ENCODE results near the gene COPS7B. TPM values are rescaled to one million over a fixed set of nuclear protein-coding genes. Genes with fewer than 3 reads are reported as not detected.

COPS7B gene
- total and polyA plus RNA-seq, 12 donors, result 20.8 to 48.6 (median 36.1) TPM

DNA sequence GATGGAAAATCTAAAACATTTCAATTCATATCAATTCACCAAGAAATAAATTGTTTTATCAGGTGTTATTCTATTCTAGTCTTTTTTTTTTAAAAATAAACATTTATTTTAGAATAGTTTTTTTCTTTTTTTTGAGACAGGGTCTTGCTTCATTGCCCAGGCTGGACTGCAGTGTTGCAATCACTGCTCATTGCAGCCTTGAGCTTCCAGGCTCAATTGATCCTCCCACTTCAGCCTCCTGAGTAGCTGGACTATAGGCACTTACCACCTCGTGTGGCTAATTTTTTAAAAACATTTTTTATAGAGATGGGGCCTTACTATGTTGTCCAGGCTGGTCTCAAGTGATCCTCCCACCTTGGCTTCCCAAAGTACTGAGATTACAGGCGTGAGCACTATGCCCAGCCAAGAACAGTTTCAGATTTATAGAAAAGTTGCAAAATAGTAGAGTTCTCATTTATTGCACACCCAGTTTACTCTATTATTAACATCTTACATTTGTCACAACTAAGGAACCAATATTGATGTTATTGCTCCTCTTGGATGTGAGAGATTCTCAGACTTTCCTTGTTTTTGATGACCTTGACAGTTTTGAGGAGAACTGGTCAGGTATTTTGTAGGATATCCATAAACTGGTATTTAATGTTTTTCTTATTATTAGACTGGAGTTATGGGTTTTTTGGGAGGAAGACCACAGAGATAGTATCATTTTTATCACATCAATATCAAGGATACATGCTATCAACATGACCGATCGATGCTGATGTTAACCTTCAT, 35.0 kb upstream of the COPS7B start:
- 84 to 93% (median 91%) methylated on average over 4 of the region's 4 CpGs for WGBS, 4 donors
- no peaks in the 10 kb centered on the region for H3K4me1 ChIP-seq (replicated peaks in 1 of 2)
- H3K36me3 ChIP-seq (replicated peaks in 1 of 2), result no peaks in the 10 kb centered on the region
- intact Hi-C loops (cut with DNase I), result no loop called here
- no peak for TF ChIP-seq POLR2A (IDR thresholded peaks at IDR 0.05)
- no peak for TF ChIP-seq CTCF (IDR thresholded peaks at IDR 0.05)
- no peak overlapping the region for H3K4me3 ChIP-seq
- H3K27ac ChIP-seq, result no peak overlapping the region
- no peaks in the 10 kb centered on the region for H3K9me3 ChIP-seq (replicated peaks in 1 of 3)
- DNase-seq, result no peak
- H3K27me3 ChIP-seq, result no peaks in the 10 kb centered on the region

- H3K4me1 ChIP-seq (replicated peaks in 1 of 2), result no peaks in the 10 kb centered on the region
Measured at GRCh38 chr2:231752061-231752460, 34.2 kb upstream of the COPS7B start.

GRCh38 chr2:231761735-231762134, 24.5 kb upstream of the COPS7B start:
- Histone ChIP-seq H3K27ac (no peak overlapping the region), H3K27me3 (no peaks in the 10 kb centered on the region), H3K4me1 (replicated peaks in 1 of 2) (peaks cover 0 to 5% of the 10 kb centered on the region in 2 donors), H3K9me3 (replicated peaks in 1 of 3) (no peaks in the 10 kb centered on the region), H3K36me3 (replicated peaks in 1 of 2) (no peaks in the 10 kb centered on the region), H3K4me3 (no peak overlapping the region)
- 88 to 94% (median 92%) methylated on average over 2 of the region's 2 CpGs for WGBS, 4 donors
- intact Hi-C loops (cut with DNase I), result no loop called here
- TF ChIP-seq CTCF (IDR thresholded peaks at IDR 0.05) (no peak), POLR2A (IDR thresholded peaks at IDR 0.05) (no peak)
- DNase-seq, result no peak

More at GRCh38 chr2:231752061-231752460, 34.2 kb upstream of the COPS7B start:
- TF ChIP-seq CTCF (IDR thresholded peaks at IDR 0.05), result no peak
- no peak for TF ChIP-seq POLR2A (IDR thresholded peaks at IDR 0.05)
- no peaks in the 10 kb centered on the region for H3K27me3 ChIP-seq
- 91 to 98% (median 92%) methylated on average over 2 of the region's 2 CpGs for WGBS, 4 donors
- no peak overlapping the region for H3K27ac ChIP-seq
- H3K4me3 ChIP-seq, result no peak overlapping the region
- intact Hi-C loops (cut with DNase I), result no loop called here
- DNase-seq, result no peak
- H3K36me3 ChIP-seq (replicated peaks in 1 of 2), result no peaks in the 10 kb centered on the region
- no peaks in the 10 kb centered on the region for H3K9me3 ChIP-seq (replicated peaks in 1 of 3)

DNA sequence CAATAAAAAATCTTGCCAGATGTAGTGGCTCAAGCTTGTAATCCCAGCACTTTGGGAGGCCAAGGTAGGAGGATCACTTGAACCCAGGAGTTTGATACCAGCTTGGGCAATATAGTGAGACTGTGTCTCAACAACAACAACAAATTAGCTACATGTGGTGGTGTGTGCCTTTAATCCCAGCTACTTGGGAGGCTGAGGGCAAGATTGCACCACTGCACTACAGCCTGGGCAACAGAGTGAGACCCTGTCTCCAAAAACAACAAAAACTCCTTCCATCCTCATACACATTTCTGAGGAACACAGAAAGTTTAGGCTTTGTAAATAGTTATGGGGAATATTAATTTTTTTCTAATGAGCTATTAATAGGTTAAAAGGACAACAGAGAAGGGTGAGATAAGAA, 22.1 kb upstream of the COPS7B start:
- intact Hi-C loops (cut with DNase I), result no loop called here
- no peaks in the 10 kb centered on the region for H3K27me3 ChIP-seq
- no peak overlapping the region for H3K4me3 ChIP-seq
- no peak overlapping the region for H3K27ac ChIP-seq
- no peaks in the 10 kb centered on the region for H3K9me3 ChIP-seq (replicated peaks in 1 of 3)
- DNase-seq, result no peak
- no peak for TF ChIP-seq CTCF (IDR thresholded peaks at IDR 0.05)
- TF ChIP-seq POLR2A (IDR thresholded peaks at IDR 0.05), result no peak
- H3K36me3 ChIP-seq (replicated peaks in 1 of 2), result no peaks in the 10 kb centered on the region
- H3K4me1 ChIP-seq (replicated peaks in 1 of 2), result peaks cover 0 to 5% of the 10 kb centered on the region in 2 donors
